ENCODE results near the gene DNAJC9. TPM values are rescaled to one million over a fixed set of nuclear protein-coding genes. Genes with fewer than 3 reads are reported as not detected.

Gene DNAJC9
- total RNA-seq, 1 experiment from 2014 or later, result 63.5 TPM

DNA sequence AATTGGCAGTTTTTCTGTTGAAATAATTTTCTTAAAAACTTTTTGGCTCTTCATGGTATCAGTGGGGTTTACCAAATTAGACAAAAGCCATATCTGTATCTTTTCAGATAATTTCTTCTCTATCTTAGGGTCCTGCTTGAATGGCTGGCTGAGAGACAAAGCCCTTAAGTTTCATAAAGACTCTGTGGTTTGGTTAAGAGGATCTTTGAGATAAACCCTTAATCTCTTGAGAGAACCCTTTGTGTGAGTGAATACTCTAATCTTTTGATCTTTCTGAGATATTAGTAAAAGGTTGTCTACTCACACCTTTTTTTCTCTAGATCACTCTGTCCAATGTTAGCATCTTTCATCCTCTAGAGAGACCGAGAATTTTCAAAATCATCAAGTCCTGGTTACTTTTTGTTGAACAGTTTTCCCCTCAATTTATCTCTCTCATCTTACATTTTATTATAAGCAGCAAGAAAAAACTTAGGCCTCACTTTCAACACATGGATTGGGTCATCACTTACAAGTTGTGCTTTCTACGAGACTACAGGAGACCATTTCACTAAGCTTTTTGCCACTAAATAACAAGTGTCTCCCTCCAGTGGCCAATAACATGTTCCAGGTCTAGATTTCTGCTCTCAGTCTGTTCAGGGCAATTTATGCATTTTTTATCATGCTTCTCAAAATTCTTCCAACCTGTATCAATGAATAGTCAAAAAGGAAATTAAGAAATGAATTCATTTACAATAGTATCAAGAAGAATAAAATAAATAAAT, 28.4 kb downstream of the DNAJC9 start:
- no TSS peak for BruUV-seq (replicated peaks)
- CTCF ChIA-PET, result no interaction called here

DNA sequence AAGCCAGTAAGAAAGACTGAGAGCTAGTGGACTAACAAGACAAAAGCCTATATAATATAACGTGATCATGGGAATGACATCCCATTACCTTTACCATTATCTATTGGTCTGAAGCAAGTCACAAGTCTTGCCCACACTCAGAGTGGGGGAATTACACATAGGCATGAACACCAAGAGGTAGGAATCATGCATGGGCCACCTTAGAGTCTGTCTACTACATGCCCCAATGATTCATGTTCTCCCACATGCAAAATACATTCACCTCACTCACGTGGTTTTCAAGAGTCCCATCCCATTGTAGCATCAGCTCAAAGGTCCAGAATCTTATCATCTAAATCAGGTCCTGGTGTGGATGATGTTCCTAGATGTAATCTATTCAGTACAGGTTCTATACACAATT, 29.4 kb downstream of the DNAJC9 start:
- Histone ChIP-seq H3K27me3 (ENCODE audit: control insufficient read depth, insufficient read depth, low read length) (no peaks in the 10 kb centered on the region), H3K9me3 (ENCODE audit: control insufficient read depth, insufficient read depth, low read depth, low read length) (no peaks in the 10 kb centered on the region), H3K4me1 (ENCODE audit: control insufficient read depth, insufficient read depth, low read length) (no peaks in the 10 kb centered on the region), H3K4me3 (ENCODE audit: low read depth in 2 of 2, low read length in 2 of 2) (no peak overlapping the region), H3K27ac (ENCODE audit: low read length) (no peak overlapping the region), H3K36me3 (ENCODE audit: control insufficient read depth, insufficient read depth, low read length) (no peaks in the 10 kb centered on the region)
- TF ChIP-seq CTCF (IDR thresholded peaks at IDR 0.05), result no peak
- intact Hi-C loops (cut with micrococcal nuclease; ENCODE audit: unreplicated experiment), result no loop called here
- BruUV-seq (replicated peaks), result no TSS peak
- no peak for ATAC-seq
- ChIA-PET POLR2A (no interaction called here), CTCF (interaction anchor here (0.6 kb wide), 1 partner anchor 122 kb away, joined by 3 read pairs; no protein-coding TSS in a partner anchor)
- in situ Hi-C loops (cut with HindIII; ENCODE audit: low pct_unique_long_range_greater_than_20kb, low sequenced_read_pairs), result no loop called here
- DNase-seq (ENCODE audit: low read depth, low spot score), result no peak

More for the DNA sequence above, 28.4 kb downstream of the DNAJC9 start:
- H3K36me3 ChIP-seq (ENCODE audit: control insufficient read depth, insufficient read depth, low read length), result no peaks in the 10 kb centered on the region
- H3K9me3 ChIP-seq (ENCODE audit: control insufficient read depth, insufficient read depth, low read depth, low read length), result no peaks in the 10 kb centered on the region
- TF ChIP-seq TCF7L2 (IDR thresholded peaks at IDR 0.05; ENCODE audit: low read depth, low read length), result no peak
- peak; percentile 70; the same call in 1 of the 2 replicates for TF ChIP-seq CTCF (IDR thresholded peaks at IDR 0.05)
- H3K4me1 ChIP-seq (ENCODE audit: control insufficient read depth, insufficient read depth, low read length), result no peaks in the 10 kb centered on the region
- in situ Hi-C loops (cut with HindIII; ENCODE audit: low pct_unique_long_range_greater_than_20kb, low sequenced_read_pairs), result no loop called here
- POLR2A ChIA-PET, result no interaction called here
- H3K27ac ChIP-seq (ENCODE audit: low read length), result no peak overlapping the region
- DNase-seq (ENCODE audit: low read depth, low spot score) (no peak), ATAC-seq (no peak)
- H3K4me3 ChIP-seq (ENCODE audit: low read depth in 2 of 2, low read length in 2 of 2), result no peak overlapping the region
- intact Hi-C loops (cut with micrococcal nuclease; ENCODE audit: unreplicated experiment), result no loop called here
- no peaks in the 10 kb centered on the region for H3K27me3 ChIP-seq (ENCODE audit: control insufficient read depth, insufficient read depth, low read length)

- TF ChIP-seq TCF7L2 (IDR thresholded peaks at IDR 0.05; ENCODE audit: low read depth, low read length), result no peak
- no peak for TF ChIP-seq CTCF (IDR thresholded peaks at IDR 0.05)
- TF ChIP-seq REST (IDR thresholded peaks at IDR 0.05; ENCODE audit: insufficient read depth in 1 of 2, low read depth in 2 of 2, low read length in 1 of 2), result no peak
- no peak for TF ChIP-seq POLR2AphosphoS5 (IDR thresholded peaks at IDR 0.05; ENCODE audit: low read depth, low read length)
- TF ChIP-seq SIN3A (IDR thresholded peaks at IDR 0.05; ENCODE audit: borderline replicate concordance, insufficient read depth, low read depth, low read length), result no peak
- DNase-seq (ENCODE audit: low read depth, low spot score), result no peak
- no peaks in the 10 kb centered on the region for H3K27me3 ChIP-seq (ENCODE audit: control insufficient read depth, insufficient read depth, low read length)
- BruUV-seq (replicated peaks), result no TSS peak
- intact Hi-C loops (cut with micrococcal nuclease; ENCODE audit: unreplicated experiment) (no loop called here), in situ Hi-C loops (cut with HindIII; ENCODE audit: low pct_unique_long_range_greater_than_20kb, low sequenced_read_pairs) (no loop called here)
- ChIA-PET CTCF (no interaction called here), POLR2A (no interaction called here)
- no peaks in the 10 kb centered on the region for H3K9me3 ChIP-seq (ENCODE audit: control insufficient read depth, insufficient read depth, low read depth, low read length)
- ATAC-seq, result no peak
- no peaks in the 10 kb centered on the region for H3K36me3 ChIP-seq (ENCODE audit: control insufficient read depth, insufficient read depth, low read length)
- no peaks in the 10 kb centered on the region for H3K4me1 ChIP-seq (ENCODE audit: control insufficient read depth, insufficient read depth, low read length)
- H3K27ac ChIP-seq (ENCODE audit: low read length), result no peak overlapping the region
- H3K4me3 ChIP-seq (ENCODE audit: low read depth in 2 of 2, low read length in 2 of 2), result no peak overlapping the region
Observed at GRCh38 chr10:73215749-73216148, 31.3 kb downstream of the DNAJC9 start.
